ENCODE results near the gene GALNT17. TPM values are rescaled to one million over a fixed set of nuclear protein-coding genes. Genes with fewer than 3 reads are reported as not detected.

Gene GALNT17
- total and polyA plus RNA-seq, 2 experiments from 2014 or later, result 11.1 to 65.6 TPM

- Histone ChIP-seq H3K79me2 (replicated peaks; ENCODE audit: insufficient read depth) (no peaks in the 10 kb centered on the region; the same call in 1 of the 2 replicates), H3K27ac (ENCODE audit: low read depth) (no peak overlapping the region), H3K4me3 (no peak overlapping the region), H3K4me1 (ENCODE audit: insufficient read depth) (peaks cover 44% of the 10 kb centered on the region), H3K36me3 (ENCODE audit: insufficient read depth) (no peaks in the 10 kb centered on the region), H2AFZ (no peak overlapping the region), H3K9me2 (ENCODE audit: insufficient read depth) (peaks cover 17% of the 10 kb centered on the region), H4K20me1 (replicated peaks; ENCODE audit: insufficient read depth) (no peaks in the 10 kb centered on the region), H3K4me2 (0 out of 2 replicates have a peak overlapping the region, but pooled peaks have one; percentile 5), H3F3A (replicated peaks; ENCODE audit: low read depth) (peaks cover 33% of the 10 kb centered on the region), H3K27me3 (ENCODE audit: insufficient read depth) (no peaks in the 10 kb centered on the region)
- Mint-ChIP-seq H3K4me3 (no peak overlapping the region), H3K36me3 (ENCODE audit: low read depth) (peaks cover 24% of the 10 kb centered on the region), H3K27ac (no peak overlapping the region), H3K9me3 (peaks cover 10% of the 10 kb centered on the region; the same call in 2 of the 3 replicates), H3K27me3 (ENCODE audit: insufficient read depth, low read depth, poor library complexity) (peaks cover 14% of the 10 kb centered on the region), H3K4me1 (peaks cover 72% of the 10 kb centered on the region)
- no peak for DNase-seq (ENCODE audit: low spot score)
- no peak for ATAC-seq
- TF ChIP-seq CREB1 (CRISPR knock-in tag; IDR thresholded peaks at IDR 0.05; ENCODE audit: low read depth) (no peak), ZNF462 (CRISPR knock-in tag; IDR thresholded peaks at IDR 0.05) (no peak), EZH2 (IDR thresholded peaks at IDR 0.05; ENCODE audit: low read depth, unreplicated experiment) (no peak), STAT1 (IDR thresholded peaks at IDR 0.05; ENCODE audit: unreplicated experiment) (no peak), EZH2phosphoT487 (IDR thresholded peaks at IDR 0.05; ENCODE audit: unreplicated experiment) (no peak), NANOG (IDR thresholded peaks at IDR 0.05; ENCODE audit: borderline replicate concordance) (no peak), ZNF114 (CRISPR knock-in tag; IDR thresholded peaks at IDR 0.05) (no peak), ZNF331 (CRISPR knock-in tag; IDR thresholded peaks at IDR 0.05; ENCODE audit: low read depth) (no peak), POLR2AphosphoS5 (IDR thresholded peaks at IDR 0.05; ENCODE audit: low read depth) (no peak), JUNB (IDR thresholded peaks at IDR 0.05; ENCODE audit: unreplicated experiment) (no peak)
- TF ChIP-seq, protein P1, sequence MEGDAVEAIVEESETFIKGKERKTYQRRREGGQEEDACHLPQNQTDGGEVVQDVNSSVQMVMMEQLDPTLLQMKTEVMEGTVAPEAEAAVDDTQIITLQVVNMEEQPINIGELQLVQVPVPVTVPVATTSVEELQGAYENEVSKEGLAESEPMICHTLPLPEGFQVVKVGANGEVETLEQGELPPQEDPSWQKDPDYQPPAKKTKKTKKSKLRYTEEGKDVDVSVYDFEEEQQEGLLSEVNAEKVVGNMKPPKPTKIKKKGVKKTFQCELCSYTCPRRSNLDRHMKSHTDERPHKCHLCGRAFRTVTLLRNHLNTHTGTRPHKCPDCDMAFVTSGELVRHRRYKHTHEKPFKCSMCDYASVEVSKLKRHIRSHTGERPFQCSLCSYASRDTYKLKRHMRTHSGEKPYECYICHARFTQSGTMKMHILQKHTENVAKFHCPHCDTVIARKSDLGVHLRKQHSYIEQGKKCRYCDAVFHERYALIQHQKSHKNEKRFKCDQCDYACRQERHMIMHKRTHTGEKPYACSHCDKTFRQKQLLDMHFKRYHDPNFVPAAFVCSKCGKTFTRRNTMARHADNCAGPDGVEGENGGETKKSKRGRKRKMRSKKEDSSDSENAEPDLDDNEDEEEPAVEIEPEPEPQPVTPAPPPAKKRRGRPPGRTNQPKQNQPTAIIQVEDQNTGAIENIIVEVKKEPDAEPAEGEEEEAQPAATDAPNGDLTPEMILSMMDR (conservative IDR thresholded peaks at IDR 0.05; ENCODE audit: low read depth in 2 of 2), result no peak
- TF ChIP-seq, protein P2, sequence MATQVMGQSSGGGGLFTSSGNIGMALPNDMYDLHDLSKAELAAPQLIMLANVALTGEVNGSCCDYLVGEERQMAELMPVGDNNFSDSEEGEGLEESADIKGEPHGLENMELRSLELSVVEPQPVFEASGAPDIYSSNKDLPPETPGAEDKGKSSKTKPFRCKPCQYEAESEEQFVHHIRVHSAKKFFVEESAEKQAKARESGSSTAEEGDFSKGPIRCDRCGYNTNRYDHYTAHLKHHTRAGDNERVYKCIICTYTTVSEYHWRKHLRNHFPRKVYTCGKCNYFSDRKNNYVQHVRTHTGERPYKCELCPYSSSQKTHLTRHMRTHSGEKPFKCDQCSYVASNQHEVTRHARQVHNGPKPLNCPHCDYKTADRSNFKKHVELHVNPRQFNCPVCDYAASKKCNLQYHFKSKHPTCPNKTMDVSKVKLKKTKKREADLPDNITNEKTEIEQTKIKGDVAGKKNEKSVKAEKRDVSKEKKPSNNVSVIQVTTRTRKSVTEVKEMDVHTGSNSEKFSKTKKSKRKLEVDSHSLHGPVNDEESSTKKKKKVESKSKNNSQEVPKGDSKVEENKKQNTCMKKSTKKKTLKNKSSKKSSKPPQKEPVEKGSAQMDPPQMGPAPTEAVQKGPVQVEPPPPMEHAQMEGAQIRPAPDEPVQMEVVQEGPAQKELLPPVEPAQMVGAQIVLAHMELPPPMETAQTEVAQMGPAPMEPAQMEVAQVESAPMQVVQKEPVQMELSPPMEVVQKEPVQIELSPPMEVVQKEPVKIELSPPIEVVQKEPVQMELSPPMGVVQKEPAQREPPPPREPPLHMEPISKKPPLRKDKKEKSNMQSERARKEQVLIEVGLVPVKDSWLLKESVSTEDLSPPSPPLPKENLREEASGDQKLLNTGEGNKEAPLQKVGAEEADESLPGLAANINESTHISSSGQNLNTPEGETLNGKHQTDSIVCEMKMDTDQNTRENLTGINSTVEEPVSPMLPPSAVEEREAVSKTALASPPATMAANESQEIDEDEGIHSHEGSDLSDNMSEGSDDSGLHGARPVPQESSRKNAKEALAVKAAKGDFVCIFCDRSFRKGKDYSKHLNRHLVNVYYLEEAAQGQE (IDR thresholded peaks at IDR 0.05; ENCODE audit: unreplicated experiment), result no peak
These were observed 329.6 kb downstream of the GALNT17 start for GRCh38 chr7:71461572-71461971.

All from GM23338 (cell line).